GM12878 (cell line): Measurements from ENCODE around the gene HMX2. TPM values are rescaled to one million over a fixed set of nuclear protein-coding genes. Genes with fewer than 3 reads are reported as not detected.

Source experiments
- ATAC-seq: fragments of 200-7000 bp; cut with Tn5 transposase; 3 replicates; pipeline ENCODE4 v1.9.1; 2020; ENCODE audit warnings: mild to moderate bottlenecking, moderate library complexity
- BruUV-seq: library from RNA; stranded (reverse); fragments of 400-500 nt; replicated peaks from 2 replicates; lab custom pipeline; 2021; lab: Mats Ljungman, UMichigan
- CTCF ChIA-PET: fragments of 300-600 bp; sonication (Branson Sonifier 250); formaldehyde crosslinking; extraction: SDS; loops from one replicate; lab custom pipeline; 2021; ENCODE audit warnings: inconsistent platforms; lab: Yijun Ruan, JAX
- POLR2A ChIA-PET: fragments of 350-600 bp; formaldehyde crosslinking; extraction: SDS; loops from one replicate; lab custom pipeline; 2021; ENCODE audit warnings: inconsistent platforms; lab: Charles Lee
- RAD21 ChIA-PET: fragments of 300-600 bp; sonication (Branson Sonifier 250); formaldehyde crosslinking; loops from one replicate; lab custom pipeline; 2023; ENCODE audit warnings: antibody characterized with exemption; ENCODE audit not compliant: unreplicated experiment; lab: Charles Lee
- SMC1A ChIA-PET: fragments of 300-600 bp; sonication (Branson Sonifier 250); formaldehyde crosslinking; loops from one replicate; lab custom pipeline; 2023; ENCODE audit not compliant: unreplicated experiment, uncharacterized antibody; lab: Charles Lee
- DNase-seq: peaks from one replicate; pipeline ENCODE4 v3.0.0-alpha.2; 2011; ENCODE audit warnings: low read depth, low spot score
- FAIRE-seq: peaks from 3 replicates; lab custom pipeline; 2011; peaks lifted over from hg19 to GRCh38; lab: Jason Lieb, UNC
- H2AFZ ChIP-seq: 2 replicates; pipeline ENCODE4 v1.6.0; 2011; ENCODE audit warnings: low read depth, low read length, control low read depth; ENCODE audit not compliant: control insufficient read depth
- H3K27ac ChIP-seq: 2 replicates; pipeline ENCODE4 v1.5.1; 2011; ENCODE audit warnings: control low read depth; ENCODE audit not compliant: control insufficient read depth, insufficient read depth
- H3K27me3 ChIP-seq, 2 experiments: replicated peaks in 1 of 2; 2 replicates each; pipeline versions ENCODE4 v1.6.0 to v1.6.1; 2011; ENCODE audit warnings: low read length in 1 of 2; ENCODE audit not compliant: control insufficient read depth in 2 of 2, insufficient read depth in 2 of 2
- H3K36me3 ChIP-seq, 2 experiments: 2 replicates each; pipeline ENCODE4 v1.5.1; 2011; ENCODE audit warnings: low read length in 1 of 2; ENCODE audit not compliant: control insufficient read depth in 2 of 2, insufficient read depth in 2 of 2
- H3K4me1 ChIP-seq: 2 replicates; pipeline ENCODE4 v1.6.1; 2011; ENCODE audit warnings: mild to moderate bottlenecking, low read length, moderate library complexity, mixed read lengths; ENCODE audit not compliant: control insufficient read depth, insufficient read depth
- H3K4me2 ChIP-seq: 2 replicates; pipeline ENCODE4 v1.6.0; 2011; ENCODE audit warnings: control low read depth; ENCODE audit not compliant: control insufficient read depth, insufficient read depth
- H3K4me3 ChIP-seq: fragments of 200-600 bp; sonication (generic); 2 replicates; pipeline ENCODE4 v1.5.1; 2016
- H3K79me2 ChIP-seq: 2 replicates; pipeline ENCODE4 v1.6.0; 2011; ENCODE audit warnings: low read length; ENCODE audit not compliant: control insufficient read depth, insufficient read depth
- H3K9ac ChIP-seq: 2 replicates; pipeline ENCODE4 v1.8.0; 2011; ENCODE audit warnings: low read length, control low read depth, mixed read lengths; ENCODE audit not compliant: control insufficient read depth, insufficient read depth
- H3K9me3 ChIP-seq: replicated peaks from 3 replicates; pipeline ENCODE4 v1.5.1; 2011; ENCODE audit warnings: mild to moderate bottlenecking, low read length; ENCODE audit not compliant: control insufficient read depth, insufficient read depth
- H4K20me1 ChIP-seq: 2 replicates; pipeline ENCODE4 v1.6.0; 2011; ENCODE audit not compliant: control insufficient read depth, insufficient read depth
- BACH1 ChIP-seq: fragments of 450-650 bp; IDR thresholded peaks from 2 replicates; pipeline ENCODE4 v1.6.1; 2017; ENCODE audit warnings: mild to moderate bottlenecking, borderline replicate concordance
- HDAC6 ChIP-seq: fragments of 200-600 bp; sonication (generic); IDR thresholded peaks from one replicate; pipeline ENCODE4 v1.8.0; 2017; ENCODE audit warnings: antibody characterized with exemption; ENCODE audit not compliant: unreplicated experiment
- RBBP5 ChIP-seq: fragments of 200-600 bp; sonication (generic); conservative IDR thresholded peaks from 2 replicates; pipeline ENCODE4 v1.6.1; 2016
- STAT3 ChIP-seq: IDR thresholded peaks from 2 replicates; pipeline ENCODE4 v1.6.1; 2011; ENCODE audit warnings: low read depth, low read length, improper control_type of control experiment
- WGBS: methylation state at CpG from one replicate; pipeline ENCODE4 v1.1.6; 2016; ENCODE audit warnings: low lambda C conversion rate; ENCODE audit not compliant: insufficient replicate concordance, insufficient coverage; ENCODE audit errors: missing lambda C conversion rate; 5-methylcytosine and 5-hydroxymethylcytosine counted together
- in situ Hi-C: fragments of 300-500 bp; cut with MboI; formaldehyde crosslinking; loops from 9 replicates; pipeline ENCODE4 v1.14.3; 2018; ENCODE audit warnings: mixed read lengths
- intact Hi-C: fragments of 100-400 bp; cut with micrococcal nuclease; formaldehyde crosslinking; loops from one replicate; pipeline ENCODE4 v1.14.2; 2022; ENCODE audit not compliant: unreplicated experiment
- polyA plus RNA-seq, 11 experiments: library from polyadenylated mRNA; depleted of rRNA in 4 of 11; unstranded in 6 of 11; stranded (reverse) in 5 of 11; fragments of >200 nt; fragmentation: Nextera tagmentation in 4 of 11; fragmentation: Illumina TruSeq in 1 of 11; extraction: Ambion mirVana in 4 of 11; extraction: Trizol in 1 of 11; gene quantifications; 1 replicate in 1 of 11; 2 replicates in 10 of 11; pipeline versions ENCODE4 v1.2.1 to v1.2.3, GENCODE V29; 2011 to 2016; ENCODE audit warnings: inconsistent platforms in 2 of 11, missing spikeins in 2 of 11, low read depth in 1 of 11
- total RNA-seq, 4 experiments: library from RNA; depleted of rRNA in 3 of 4; stranded (reverse); fragments of >200 nt in 3 of 4; fragmentation: Illumina TruSeq in 1 of 4; extraction: Trizol in 1 of 4; gene quantifications; 2 replicates each; pipeline versions ENCODE4 v1.2.1 to v1.2.3, GENCODE V29; 2013 to 2021
- TF ChIP-seq, protein P1 (sequence below), 3 experiments: IDR thresholded peaks in 2 of 3; conservative IDR thresholded peaks in 1 of 3; 2 replicates each; pipeline ENCODE4 v1.5.1; 2011; ENCODE audit warnings: low read depth in 3 of 3, low read length in 3 of 3, mild to moderate bottlenecking in 3 of 3, control low read depth in 2 of 3, moderate library complexity in 2 of 3, inconsistent platforms in 1 of 3, mixed read lengths in 1 of 3; ENCODE audit not compliant: control insufficient read depth in 2 of 3, insufficient read depth in 1 of 3; ENCODE audit errors: extremely low read depth in 1 of 3

Gene HMX2
- total and polyA plus RNA-seq, 10 of the 15 experiments (the other 5 are each of a cell fraction or from before 2014, with no cell fraction given): 1.4 to 31.3 (median 16.8) TPM; not detected in 1

DNA sequence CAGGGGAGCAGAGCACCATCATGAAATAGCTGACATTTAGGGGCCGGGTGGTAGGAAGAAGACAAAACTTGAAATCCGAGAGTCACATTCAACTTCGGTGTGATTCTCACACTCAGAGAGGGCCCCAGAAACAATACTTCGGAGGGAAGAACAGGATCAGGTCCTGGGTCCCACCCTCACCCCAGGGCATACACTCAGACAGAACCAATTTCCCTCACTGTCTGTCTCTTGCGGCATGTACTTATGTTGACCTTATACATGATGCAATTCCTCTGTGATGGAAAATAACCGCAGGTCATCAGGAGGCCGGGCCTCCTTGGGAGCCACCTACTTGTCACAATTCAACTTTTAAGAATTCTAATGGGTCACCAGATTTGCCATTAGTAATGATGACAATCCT, 38.5 kb upstream of the HMX2 start:
- DNase-seq (no peak), ATAC-seq (no peak), FAIRE-seq (no peak)
- ChIA-PET SMC1A (no interaction called here), RAD21 (no interaction called here), CTCF (no interaction called here), POLR2A (no interaction called here)
- Histone ChIP-seq H3K27ac (no peak overlapping the region), H4K20me1 (no peaks in the 10 kb centered on the region), H3K4me2 (no peak overlapping the region), H3K4me3 (no peak overlapping the region), H3K27me3 (no peaks in the 10 kb centered on the region), H3K36me3 (no peaks in the 10 kb centered on the region), H3K9me3 (no peaks in the 10 kb centered on the region), H2AFZ (no peak overlapping the region), H3K79me2 (no peaks in the 10 kb centered on the region), H3K4me1 (no peaks in the 10 kb centered on the region; the same call in 1 of the 2 replicates), H3K9ac (no peak overlapping the region)
- intact Hi-C loops: no loop called here
- TF ChIP-seq HDAC6 (no peak), BACH1 (no peak), RBBP5 (no peak), STAT3 (no peak)
- TF ChIP-seq, protein P1, sequence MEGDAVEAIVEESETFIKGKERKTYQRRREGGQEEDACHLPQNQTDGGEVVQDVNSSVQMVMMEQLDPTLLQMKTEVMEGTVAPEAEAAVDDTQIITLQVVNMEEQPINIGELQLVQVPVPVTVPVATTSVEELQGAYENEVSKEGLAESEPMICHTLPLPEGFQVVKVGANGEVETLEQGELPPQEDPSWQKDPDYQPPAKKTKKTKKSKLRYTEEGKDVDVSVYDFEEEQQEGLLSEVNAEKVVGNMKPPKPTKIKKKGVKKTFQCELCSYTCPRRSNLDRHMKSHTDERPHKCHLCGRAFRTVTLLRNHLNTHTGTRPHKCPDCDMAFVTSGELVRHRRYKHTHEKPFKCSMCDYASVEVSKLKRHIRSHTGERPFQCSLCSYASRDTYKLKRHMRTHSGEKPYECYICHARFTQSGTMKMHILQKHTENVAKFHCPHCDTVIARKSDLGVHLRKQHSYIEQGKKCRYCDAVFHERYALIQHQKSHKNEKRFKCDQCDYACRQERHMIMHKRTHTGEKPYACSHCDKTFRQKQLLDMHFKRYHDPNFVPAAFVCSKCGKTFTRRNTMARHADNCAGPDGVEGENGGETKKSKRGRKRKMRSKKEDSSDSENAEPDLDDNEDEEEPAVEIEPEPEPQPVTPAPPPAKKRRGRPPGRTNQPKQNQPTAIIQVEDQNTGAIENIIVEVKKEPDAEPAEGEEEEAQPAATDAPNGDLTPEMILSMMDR (IDR thresholded peaks at IDR 0.05 in 2 of 3, conservative IDR thresholded peaks at IDR 0.05 in 1 of 3; ENCODE audit: control insufficient read depth in 2 of 3, extremely low read depth in 1 of 3, insufficient read depth in 1 of 3, low read depth in 3 of 3, low read length in 3 of 3): no peak
- in situ Hi-C loops: no loop called here
- 35% methylated on average over 7 of the region's 7 CpGs for WGBS
- no TSS peak for BruUV-seq
